ENCODE results near the gene HPX. TPM values are rescaled to one million over a fixed set of nuclear protein-coding genes. Genes with fewer than 3 reads are reported as not detected.

The HPX gene, protein sequence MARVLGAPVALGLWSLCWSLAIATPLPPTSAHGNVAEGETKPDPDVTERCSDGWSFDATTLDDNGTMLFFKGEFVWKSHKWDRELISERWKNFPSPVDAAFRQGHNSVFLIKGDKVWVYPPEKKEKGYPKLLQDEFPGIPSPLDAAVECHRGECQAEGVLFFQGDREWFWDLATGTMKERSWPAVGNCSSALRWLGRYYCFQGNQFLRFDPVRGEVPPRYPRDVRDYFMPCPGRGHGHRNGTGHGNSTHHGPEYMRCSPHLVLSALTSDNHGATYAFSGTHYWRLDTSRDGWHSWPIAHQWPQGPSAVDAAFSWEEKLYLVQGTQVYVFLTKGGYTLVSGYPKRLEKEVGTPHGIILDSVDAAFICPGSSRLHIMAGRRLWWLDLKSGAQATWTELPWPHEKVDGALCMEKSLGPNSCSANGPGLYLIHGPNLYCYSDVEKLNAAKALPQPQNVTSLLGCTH
- 0.56 TPM in 2 replicates for total RNA-seq (ENCODE audit: low replicate concordance)

DNA sequence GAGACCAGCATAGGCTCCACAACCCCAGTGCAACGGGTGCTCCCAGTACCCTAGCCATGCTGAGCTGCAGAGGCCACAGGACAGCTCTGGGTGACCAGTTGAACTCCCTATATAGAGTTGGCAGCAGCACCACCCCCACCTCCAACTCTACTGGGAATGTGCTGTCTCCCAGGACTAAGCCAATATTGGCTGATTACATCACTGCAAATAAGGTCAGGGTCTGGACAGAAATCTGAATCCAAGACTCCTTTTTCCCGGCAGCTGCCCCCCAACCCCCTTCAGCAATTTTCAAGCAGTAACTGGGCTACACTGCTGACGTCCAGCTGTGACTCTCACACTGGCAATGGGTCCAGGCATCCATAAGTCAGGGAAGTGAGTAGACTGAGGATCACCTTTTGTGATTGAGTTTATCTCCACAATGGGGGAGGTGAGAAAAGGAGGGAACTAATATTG is at the start of gene HPX:
TSS of gene HPX (minus strand) at position 82 of the 453 bp plus-strand sequence. CDS start at position 58, 24 bp downstream.
- Mint-ChIP-seq H3K4me3 (no peak within 1 kb of the TSS), H3K4me1 (no peaks in the 10 kb centered on the region), H3K27me3 (ENCODE audit: insufficient read depth, low read depth) (no peaks in the 10 kb centered on the region), H3K9me3 (no peaks in the 10 kb centered on the region), H3K36me3 (no peaks in the 10 kb centered on the region), H3K27ac (no peak within 1 kb of the TSS)
- H3K27me3 ChIP-seq: no peaks in the 10 kb centered on the region
- no peaks in the 10 kb centered on the region for H3K9me3 ChIP-seq (ENCODE audit: low read depth)
- H3K9ac ChIP-seq: no peak within 1 kb of the TSS
- H3F3A ChIP-seq (ENCODE audit: low read depth): no peaks in the 10 kb centered on the region
- TF ChIP-seq EZH2 (IDR thresholded peaks at IDR 0.05) (no peak), EZH2phosphoT487 (IDR thresholded peaks at IDR 0.05) (no peak)
- TF ChIP-seq, protein P1, sequence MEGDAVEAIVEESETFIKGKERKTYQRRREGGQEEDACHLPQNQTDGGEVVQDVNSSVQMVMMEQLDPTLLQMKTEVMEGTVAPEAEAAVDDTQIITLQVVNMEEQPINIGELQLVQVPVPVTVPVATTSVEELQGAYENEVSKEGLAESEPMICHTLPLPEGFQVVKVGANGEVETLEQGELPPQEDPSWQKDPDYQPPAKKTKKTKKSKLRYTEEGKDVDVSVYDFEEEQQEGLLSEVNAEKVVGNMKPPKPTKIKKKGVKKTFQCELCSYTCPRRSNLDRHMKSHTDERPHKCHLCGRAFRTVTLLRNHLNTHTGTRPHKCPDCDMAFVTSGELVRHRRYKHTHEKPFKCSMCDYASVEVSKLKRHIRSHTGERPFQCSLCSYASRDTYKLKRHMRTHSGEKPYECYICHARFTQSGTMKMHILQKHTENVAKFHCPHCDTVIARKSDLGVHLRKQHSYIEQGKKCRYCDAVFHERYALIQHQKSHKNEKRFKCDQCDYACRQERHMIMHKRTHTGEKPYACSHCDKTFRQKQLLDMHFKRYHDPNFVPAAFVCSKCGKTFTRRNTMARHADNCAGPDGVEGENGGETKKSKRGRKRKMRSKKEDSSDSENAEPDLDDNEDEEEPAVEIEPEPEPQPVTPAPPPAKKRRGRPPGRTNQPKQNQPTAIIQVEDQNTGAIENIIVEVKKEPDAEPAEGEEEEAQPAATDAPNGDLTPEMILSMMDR (IDR thresholded peaks at IDR 0.05): no peak
- no peaks in the 10 kb centered on the region for H3K36me3 ChIP-seq
- no peak within 1 kb of the TSS for H3K4me3 ChIP-seq
- no peak for DNase-seq (ENCODE audit: low spot score)
- H3K27ac ChIP-seq: no peak within 1 kb of the TSS
- no peak within 1 kb of the TSS for H2AFZ ChIP-seq (replicated peaks)
- no peaks in the 10 kb centered on the region for H3K79me2 ChIP-seq (ENCODE audit: low read depth)
- H3K4me1 ChIP-seq: no peaks in the 10 kb centered on the region
- no peak within 1 kb of the TSS for H3K4me2 ChIP-seq
- no peaks in the 10 kb centered on the region for H4K20me1 ChIP-seq (ENCODE audit: low read depth)

DNA sequence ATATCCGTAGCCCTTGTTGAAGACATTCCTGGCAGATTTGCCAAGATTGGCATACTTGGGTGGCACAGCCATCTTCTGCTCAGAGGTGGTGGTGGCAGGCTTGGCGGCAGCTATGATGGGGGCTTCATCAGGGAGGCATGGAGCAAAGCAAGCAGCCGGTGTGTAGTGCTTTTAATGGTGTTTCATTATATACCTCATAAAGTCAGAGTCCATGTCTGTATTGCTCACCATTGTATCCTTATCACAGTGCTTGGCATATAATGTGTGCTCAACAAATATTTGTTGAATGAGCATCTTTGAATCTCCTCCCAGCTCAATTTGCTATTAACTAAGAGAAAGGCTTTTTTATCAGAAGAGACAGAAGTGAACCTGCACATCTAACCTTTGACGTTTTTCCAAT is 48.5 kb upstream of the HPX start:
- Histone ChIP-seq H3K79me2 (ENCODE audit: low read depth) (no peaks in the 10 kb centered on the region), H3K4me3 (no peak overlapping the region), H4K20me1 (ENCODE audit: low read depth) (no peaks in the 10 kb centered on the region), H3K9ac (no peak overlapping the region), H3K4me1 (no peaks in the 10 kb centered on the region), H3F3A (ENCODE audit: low read depth) (no peaks in the 10 kb centered on the region), H3K27me3 (no peaks in the 10 kb centered on the region), H3K36me3 (no peaks in the 10 kb centered on the region), H2AFZ (replicated peaks) (no peak overlapping the region), H3K9me3 (ENCODE audit: low read depth) (no peaks in the 10 kb centered on the region), H3K27ac (no peak overlapping the region), H3K4me2 (no peak overlapping the region)
- Mint-ChIP-seq H3K27me3 (ENCODE audit: insufficient read depth, low read depth) (no peaks in the 10 kb centered on the region), H3K9me3 (no peaks in the 10 kb centered on the region), H3K4me3 (no peak overlapping the region), H3K36me3 (peaks cover 2% of the 10 kb centered on the region), H3K4me1 (no peaks in the 10 kb centered on the region), H3K27ac (no peak overlapping the region)
- TF ChIP-seq EZH2phosphoT487 (IDR thresholded peaks at IDR 0.05): no peak
- TF ChIP-seq, protein P1 (IDR thresholded peaks at IDR 0.05): no peak
- TF ChIP-seq EZH2 (IDR thresholded peaks at IDR 0.05): no peak
- no peak for DNase-seq (ENCODE audit: low spot score)

DNA sequence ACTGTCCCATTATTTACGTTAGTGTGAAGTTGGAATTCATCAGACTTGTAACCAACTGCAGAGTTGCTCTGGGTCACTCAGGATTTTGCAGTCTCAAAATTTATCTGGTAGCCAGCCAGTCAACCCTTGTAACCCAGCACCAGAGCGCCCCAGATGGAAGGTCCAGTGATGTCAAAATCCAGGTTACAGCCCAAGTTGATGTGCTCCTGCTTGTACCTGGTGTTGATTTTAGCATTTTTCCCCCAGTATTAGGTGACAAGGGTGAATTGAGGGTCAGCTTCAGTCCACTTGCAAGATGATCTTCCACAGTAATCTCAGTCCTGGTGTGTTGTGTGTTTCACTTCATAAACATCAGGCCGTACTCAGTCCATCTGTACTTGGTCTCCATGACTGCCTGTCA is 48.0 kb upstream of the HPX start:
- H3K27me3 ChIP-seq: no peaks in the 10 kb centered on the region
- Mint-ChIP-seq H3K27me3 (ENCODE audit: insufficient read depth, low read depth) (no peaks in the 10 kb centered on the region), H3K4me3 (no peak overlapping the region), H3K9me3 (no peaks in the 10 kb centered on the region), H3K27ac (no peak overlapping the region), H3K36me3 (peaks cover 2% of the 10 kb centered on the region), H3K4me1 (no peaks in the 10 kb centered on the region)
- H3K4me1 ChIP-seq: no peaks in the 10 kb centered on the region
- no peak overlapping the region for H3K4me3 ChIP-seq
- H3K27ac ChIP-seq: no peak overlapping the region
- H2AFZ ChIP-seq (replicated peaks): no peak overlapping the region
- H3K9ac ChIP-seq: no peak overlapping the region
- no peaks in the 10 kb centered on the region for H3K36me3 ChIP-seq
- H3K4me2 ChIP-seq: no peak overlapping the region
- H3K9me3 ChIP-seq (ENCODE audit: low read depth): no peaks in the 10 kb centered on the region
- no peaks in the 10 kb centered on the region for H4K20me1 ChIP-seq (ENCODE audit: low read depth)
- no peak for DNase-seq (ENCODE audit: low spot score)
- peaks cover under 1% of the 10 kb centered on the region for H3K79me2 ChIP-seq (ENCODE audit: low read depth)
- no peak for TF ChIP-seq EZH2 (IDR thresholded peaks at IDR 0.05)
- TF ChIP-seq, protein P1 (IDR thresholded peaks at IDR 0.05): no peak
- TF ChIP-seq EZH2phosphoT487 (IDR thresholded peaks at IDR 0.05): no peak
- no peaks in the 10 kb centered on the region for H3F3A ChIP-seq (ENCODE audit: low read depth)

Measured in neural progenitor cell (in vitro differentiated cells).